NB4 (cell line): ENCODE measurements around the gene MYLK.

Experiments used
- POLR2A ChIP-seq: IDR thresholded peaks from 2 replicates; pipeline ENCODE4 v1.6.1; 2011; ENCODE audit warnings: mild to moderate bottlenecking; ENCODE audit not compliant: insufficient read length; ENCODE audit errors: extremely low read depth
- TF ChIP-seq, protein P1 (sequence below): IDR thresholded peaks from one replicate; pipeline ENCODE4 v1.5.1; 2012; ENCODE audit warnings: low read depth, low read length

DNA sequence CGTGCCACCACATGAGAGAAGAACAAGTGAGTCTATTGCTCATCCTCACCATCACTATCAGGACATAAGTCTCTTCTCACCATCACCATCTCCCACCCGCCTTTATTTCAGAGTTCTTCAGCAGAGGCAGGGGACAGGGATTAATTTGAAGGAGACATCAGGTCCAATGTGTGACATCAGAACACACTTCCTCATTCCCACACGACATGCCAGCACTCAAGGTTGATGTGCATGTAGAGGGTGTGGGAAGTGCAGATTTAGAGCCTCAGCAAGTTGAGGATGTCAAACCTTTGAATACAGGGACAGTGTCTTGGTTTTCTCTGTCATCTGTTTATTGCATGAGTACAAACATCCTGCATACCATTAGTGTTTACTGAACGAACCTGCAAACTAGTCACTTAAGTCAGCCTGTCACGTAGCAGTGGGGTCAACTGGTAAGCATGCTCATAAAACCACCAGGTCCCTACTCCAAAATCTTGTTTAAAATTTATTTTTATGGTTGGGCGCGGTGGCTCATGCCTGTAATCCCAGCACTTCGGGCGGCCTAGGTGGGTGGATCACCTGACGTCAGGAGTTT is 104.4 kb downstream of the MYLK start:
- TF ChIP-seq, protein P1, sequence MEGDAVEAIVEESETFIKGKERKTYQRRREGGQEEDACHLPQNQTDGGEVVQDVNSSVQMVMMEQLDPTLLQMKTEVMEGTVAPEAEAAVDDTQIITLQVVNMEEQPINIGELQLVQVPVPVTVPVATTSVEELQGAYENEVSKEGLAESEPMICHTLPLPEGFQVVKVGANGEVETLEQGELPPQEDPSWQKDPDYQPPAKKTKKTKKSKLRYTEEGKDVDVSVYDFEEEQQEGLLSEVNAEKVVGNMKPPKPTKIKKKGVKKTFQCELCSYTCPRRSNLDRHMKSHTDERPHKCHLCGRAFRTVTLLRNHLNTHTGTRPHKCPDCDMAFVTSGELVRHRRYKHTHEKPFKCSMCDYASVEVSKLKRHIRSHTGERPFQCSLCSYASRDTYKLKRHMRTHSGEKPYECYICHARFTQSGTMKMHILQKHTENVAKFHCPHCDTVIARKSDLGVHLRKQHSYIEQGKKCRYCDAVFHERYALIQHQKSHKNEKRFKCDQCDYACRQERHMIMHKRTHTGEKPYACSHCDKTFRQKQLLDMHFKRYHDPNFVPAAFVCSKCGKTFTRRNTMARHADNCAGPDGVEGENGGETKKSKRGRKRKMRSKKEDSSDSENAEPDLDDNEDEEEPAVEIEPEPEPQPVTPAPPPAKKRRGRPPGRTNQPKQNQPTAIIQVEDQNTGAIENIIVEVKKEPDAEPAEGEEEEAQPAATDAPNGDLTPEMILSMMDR, result no peak
- no peak for TF ChIP-seq POLR2A
